HepG2 (cell line): ENCODE measurements around the gene PCYOX1L. TPM values are rescaled to one million over a fixed set of nuclear protein-coding genes. Genes with fewer than 3 reads are reported as not detected.

Source experiments
- ARHGAP35 ChIP-seq: sonication (generic); formaldehyde crosslinking; IDR thresholded peaks from 2 replicates; pipeline ENCODE4 v1.9.0; 2022; ENCODE audit warnings: mild to moderate bottlenecking, inconsistent platforms, moderate library complexity, missing genetic modification reagents, borderline replicate concordance
- ATM ChIP-seq: fragments of 450-650 bp; IDR thresholded peaks from 2 replicates; pipeline ENCODE4 v1.7.1; 2017; ENCODE audit warnings: mild to moderate bottlenecking, borderline replicate concordance
- EHMT2 ChIP-seq: fragments of 200-600 bp; sonication (generic); IDR thresholded peaks from 2 replicates; pipeline ENCODE4 v1.7.0; 2017; ENCODE audit warnings: antibody characterized with exemption, low read depth, low read length, borderline replicate concordance
- ELF1 ChIP-seq: sonication (generic); formaldehyde crosslinking; IDR thresholded peaks from 2 replicates; pipeline ENCODE4 v1.4.0; 2020; ENCODE audit warnings: missing genetic modification reagents
- FOXP4 ChIP-seq: sonication (generic); formaldehyde crosslinking; IDR thresholded peaks from 2 replicates; pipeline ENCODE4 v1.4.0; 2020; ENCODE audit warnings: missing genetic modification reagents
- GATAD2A ChIP-seq: IDR thresholded peaks from 2 replicates; pipeline ENCODE4 v1.6.1; 2016
- HNRNPUL1 ChIP-seq: fragments of 200-400 bp; formaldehyde crosslinking; IDR thresholded peaks from 2 replicates; pipeline ENCODE4 v1.6.1; 2017; ENCODE audit warnings: low read depth, mild to moderate bottlenecking, low read length, moderate library complexity
- ISL2 ChIP-seq: sonication (generic); formaldehyde crosslinking; IDR thresholded peaks from 2 replicates; pipeline ENCODE4 v1.5.0; 2020; ENCODE audit warnings: missing genetic modification reagents
- KAT7 ChIP-seq: IDR thresholded peaks from 2 replicates; pipeline ENCODE4 v1.6.1; 2018; ENCODE audit warnings: borderline replicate concordance, missing compliant biosample characterization
- MEIS1 ChIP-seq: sonication (generic); formaldehyde crosslinking; IDR thresholded peaks from 2 replicates; pipeline ENCODE4 v1.9.0; 2021; ENCODE audit warnings: mild to moderate bottlenecking, missing genetic modification reagents, moderate library complexity, borderline replicate concordance
- NFYC ChIP-seq: IDR thresholded peaks from 2 replicates; pipeline ENCODE4 v1.6.1; 2016; ENCODE audit warnings: missing genetic modification reagents, missing compliant biosample characterization
- NR2C2 ChIP-seq: sonication (generic); formaldehyde crosslinking; IDR thresholded peaks from 2 replicates; pipeline ENCODE4 v1.4.0; 2020; ENCODE audit warnings: missing genetic modification reagents, mild to moderate bottlenecking, moderate library complexity, borderline replicate concordance
- PHF20 ChIP-seq: sonication (generic); formaldehyde crosslinking; IDR thresholded peaks from 2 replicates; pipeline ENCODE4 v1.5.0; 2020; ENCODE audit warnings: mild to moderate bottlenecking, missing genetic modification reagents
- RBAK ChIP-seq: sonication (generic); formaldehyde crosslinking; IDR thresholded peaks from 2 replicates; pipeline ENCODE4 v1.5.1; 2020; ENCODE audit warnings: mild to moderate bottlenecking, missing genetic modification reagents
- RFXAP ChIP-seq: sonication (generic); formaldehyde crosslinking; IDR thresholded peaks from 2 replicates; pipeline ENCODE4 v1.4.0; 2020; ENCODE audit warnings: missing genetic modification reagents, borderline replicate concordance
- SCMH1 ChIP-seq: sonication (generic); formaldehyde crosslinking; IDR thresholded peaks from 2 replicates; pipeline ENCODE4 v1.9.0; 2021; ENCODE audit warnings: missing genetic modification reagents, mild to moderate bottlenecking, borderline replicate concordance
- SIX1 ChIP-seq: sonication (generic); formaldehyde crosslinking; IDR thresholded peaks from 2 replicates; pipeline ENCODE4 v1.4.0; 2020; ENCODE audit warnings: missing genetic modification reagents, borderline replicate concordance
- SMYD3 ChIP-seq: sonication (generic); formaldehyde crosslinking; IDR thresholded peaks from 2 replicates; pipeline ENCODE4 v1.8.1; 2023; ENCODE audit warnings: mild to moderate bottlenecking, missing genetic modification reagents
- SRSF1 ChIP-seq: fragments of 200-400 bp; formaldehyde crosslinking; optimal IDR thresholded peaks from 2 replicates; pipeline ENCODE3; 2017; ENCODE audit warnings: mild to moderate bottlenecking, low read depth, low read length, moderate library complexity
- ZBTB7A ChIP-seq: sonication (generic); formaldehyde crosslinking; IDR thresholded peaks from 2 replicates; pipeline ENCODE4 v1.8.0; 2022; ENCODE audit warnings: mild to moderate bottlenecking, missing genetic modification reagents
- ZFP1 ChIP-seq: IDR thresholded peaks from 2 replicates; pipeline ENCODE4 v1.6.1; 2016
- ZFP62 ChIP-seq: sonication (generic); formaldehyde crosslinking; IDR thresholded peaks from 2 replicates; pipeline ENCODE4 v1.4.0; 2020; ENCODE audit warnings: missing genetic modification reagents
- ZNF10 ChIP-seq: sonication (generic); formaldehyde crosslinking; IDR thresholded peaks from 2 replicates; pipeline ENCODE4 v1.4.0; 2020; ENCODE audit warnings: mild to moderate bottlenecking, low read depth, missing genetic modification reagents, borderline replicate concordance
- ZNF597 ChIP-seq: sonication (generic); formaldehyde crosslinking; IDR thresholded peaks from 2 replicates; pipeline ENCODE4 v1.5.0; 2020; ENCODE audit warnings: missing genetic modification reagents
- ZNF619 ChIP-seq: sonication (generic); formaldehyde crosslinking; IDR thresholded peaks from 2 replicates; pipeline ENCODE4 v1.4.0; 2020; ENCODE audit warnings: mild to moderate bottlenecking, missing genetic modification reagents
- ZSCAN20 ChIP-seq: sonication (generic); formaldehyde crosslinking; IDR thresholded peaks from 2 replicates; pipeline ENCODE4 v1.4.0; 2020; ENCODE audit warnings: missing genetic modification reagents, mild to moderate bottlenecking, borderline replicate concordance
- polyA plus RNA-seq, 8 experiments: library from polyadenylated mRNA; depleted of rRNA in 3 of 8; stranded (reverse) in 7 of 8; unstranded in 1 of 8; fragments of >200 nt; fragmentation: Illumina TruSeq in 4 of 8; extraction: Trizol in 4 of 8; gene quantifications; 2 replicates each; pipeline versions ENCODE4 v1.2.1 to v1.2.3, GENCODE V29; 2011 to 2016; ENCODE audit warnings: low read depth in 4 of 8, missing spikeins in 1 of 8, mixed read lengths in 1 of 8; ENCODE audit not compliant: insufficient read depth in 1 of 8
- total RNA-seq, 5 experiments: library from RNA; depleted of rRNA; stranded (reverse); fragments of >200 nt; fragmentation: Illumina TruSeq; extraction: Trizol; gene quantifications; 2 replicates each; pipeline ENCODE4 v1.2.3, GENCODE V29; 2016; ENCODE audit warnings: low read depth in 1 of 5
- TF ChIP-seq, protein P1 (sequence below): sonication (generic); formaldehyde crosslinking; IDR thresholded peaks from 2 replicates; pipeline ENCODE4 v1.4.0; 2020; ENCODE audit warnings: low read depth, mild to moderate bottlenecking, missing genetic modification reagents
- TF ChIP-seq, protein P2 (sequence below): sonication (generic); formaldehyde crosslinking; conservative IDR thresholded peaks from 2 replicates; pipeline ENCODE4 v1.8.1; 2023; ENCODE audit warnings: missing genetic modification reagents

Gene PCYOX1L
- total and polyA plus RNA-seq, 2 of the 13 experiments (the other 11 are each of a cell fraction or from before 2014, with no cell fraction given) = 1.00 to 3.7 TPM

DNA sequence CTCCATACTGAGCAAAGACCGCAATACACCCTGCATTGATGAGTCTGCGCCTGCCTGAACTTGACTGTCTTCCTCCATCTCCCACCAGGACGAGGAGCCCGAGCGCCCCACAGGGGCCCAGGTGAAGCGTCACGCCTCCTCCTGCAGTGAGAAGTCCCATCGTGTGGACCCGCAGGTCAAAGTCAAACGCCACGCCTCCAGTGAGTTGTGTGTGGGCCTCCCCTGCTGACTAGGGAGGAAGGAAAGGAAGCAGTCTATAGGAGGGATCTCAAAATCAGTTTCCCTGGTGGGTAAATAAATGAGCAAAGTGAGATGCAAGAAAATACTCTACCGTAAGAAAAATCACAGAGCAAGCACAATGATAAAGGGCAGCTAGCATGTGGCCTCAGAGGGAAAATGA, 35.3 kb upstream of the PCYOX1L start (continued):
- peak; percentile 62 for TF ChIP-seq FOXP4
- TF ChIP-seq SMYD3 (CRISPR knock-in tag) = no peak
- peak; percentile 89 for TF ChIP-seq GATAD2A (CRISPR knock-in tag)
- no peak for TF ChIP-seq ZNF597 (CRISPR knock-in tag)
- TF ChIP-seq NFYC (CRISPR knock-in tag) = no peak
- TF ChIP-seq ELF1 (CRISPR knock-in tag) = no peak
- no peak for TF ChIP-seq KAT7 (CRISPR knock-in tag)
- no peak for TF ChIP-seq SRSF1
- TF ChIP-seq ZFP62 (CRISPR knock-in tag) = no peak
- TF ChIP-seq, protein P1, sequence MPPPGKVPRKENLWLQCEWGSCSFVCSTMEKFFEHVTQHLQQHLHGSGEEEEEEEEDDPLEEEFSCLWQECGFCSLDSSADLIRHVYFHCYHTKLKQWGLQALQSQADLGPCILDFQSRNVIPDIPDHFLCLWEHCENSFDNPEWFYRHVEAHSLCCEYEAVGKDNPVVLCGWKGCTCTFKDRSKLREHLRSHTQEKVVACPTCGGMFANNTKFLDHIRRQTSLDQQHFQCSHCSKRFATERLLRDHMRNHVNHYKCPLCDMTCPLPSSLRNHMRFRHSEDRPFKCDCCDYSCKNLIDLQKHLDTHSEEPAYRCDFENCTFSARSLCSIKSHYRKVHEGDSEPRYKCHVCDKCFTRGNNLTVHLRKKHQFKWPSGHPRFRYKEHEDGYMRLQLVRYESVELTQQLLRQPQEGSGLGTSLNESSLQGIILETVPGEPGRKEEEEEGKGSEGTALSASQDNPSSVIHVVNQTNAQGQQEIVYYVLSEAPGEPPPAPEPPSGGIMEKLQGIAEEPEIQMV (CRISPR knock-in tag) = peak; percentile 61; the same call in 1 of the 2 replicates
- TF ChIP-seq RBAK (CRISPR knock-in tag) = no peak
- TF ChIP-seq ZNF619 = no peak
- TF ChIP-seq EHMT2 = no peak
- no peak for TF ChIP-seq ZNF10
- no peak for TF ChIP-seq HNRNPUL1
- peak; percentile 19; the same call in 1 of the 2 replicates for TF ChIP-seq NR2C2
- TF ChIP-seq PHF20 = no peak
- no peak for TF ChIP-seq RFXAP (CRISPR knock-in tag)
- TF ChIP-seq ZSCAN20 (CRISPR knock-in tag) = no peak
- TF ChIP-seq, protein P2, sequence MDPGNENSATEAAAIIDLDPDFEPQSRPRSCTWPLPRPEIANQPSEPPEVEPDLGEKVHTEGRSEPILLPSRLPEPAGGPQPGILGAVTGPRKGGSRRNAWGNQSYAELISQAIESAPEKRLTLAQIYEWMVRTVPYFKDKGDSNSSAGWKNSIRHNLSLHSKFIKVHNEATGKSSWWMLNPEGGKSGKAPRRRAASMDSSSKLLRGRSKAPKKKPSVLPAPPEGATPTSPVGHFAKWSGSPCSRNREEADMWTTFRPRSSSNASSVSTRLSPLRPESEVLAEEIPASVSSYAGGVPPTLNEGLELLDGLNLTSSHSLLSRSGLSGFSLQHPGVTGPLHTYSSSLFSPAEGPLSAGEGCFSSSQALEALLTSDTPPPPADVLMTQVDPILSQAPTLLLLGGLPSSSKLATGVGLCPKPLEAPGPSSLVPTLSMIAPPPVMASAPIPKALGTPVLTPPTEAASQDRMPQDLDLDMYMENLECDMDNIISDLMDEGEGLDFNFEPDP (CRISPR knock-in tag) = no peak
- no peak for TF ChIP-seq SCMH1 (CRISPR knock-in tag)
- TF ChIP-seq ATM = no peak
- no peak for TF ChIP-seq SIX1 (CRISPR knock-in tag)
- 0 out of 2 replicates have a peak, but pooled peaks have one; percentile 12 for TF ChIP-seq ISL2 (CRISPR knock-in tag)
- TF ChIP-seq ARHGAP35 (CRISPR knock-in tag) = no peak
- TF ChIP-seq ZBTB7A (CRISPR knock-in tag) = no peak
- no peak for TF ChIP-seq MEIS1
- no peak for TF ChIP-seq ZFP1
